ENCODE results near the gene PEX14.
"Not testable (repeated sequence)": the region's sequence is repeated elsewhere in the genome, so short reads cannot be mapped to it uniquely, and the experiment has no call there.

The PEX14 gene

GRCh38 chr1:10495952-10496351 is 21.2 kb downstream of the PEX14 start:
- DNase-seq, result peak; percentile 67

DNA sequence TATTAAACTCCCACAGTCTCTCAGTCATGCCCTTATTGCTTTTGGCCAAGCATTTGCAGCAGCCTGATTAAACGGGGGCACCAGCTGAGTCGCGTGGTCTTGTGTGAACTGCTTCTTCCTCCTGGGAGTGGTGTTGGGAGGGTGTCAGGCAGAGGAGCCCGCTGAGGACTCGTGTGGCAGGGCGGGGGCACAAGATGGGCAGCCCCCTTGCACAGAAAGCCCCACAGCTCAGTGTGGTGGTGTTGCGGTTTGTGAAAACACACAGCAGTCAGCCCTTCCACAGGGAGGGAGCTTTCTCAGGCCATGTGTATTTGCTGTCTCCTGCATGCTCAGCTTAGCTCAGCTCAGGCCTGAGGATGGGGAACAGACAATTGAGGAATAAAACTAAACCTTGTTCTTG is 22.4 kb downstream of the PEX14 start:
- no peak for DNase-seq

GRCh38 chr1:10498231-10498630 is 23.5 kb downstream of the PEX14 start:
- DNase-seq, result no peak

DNA sequence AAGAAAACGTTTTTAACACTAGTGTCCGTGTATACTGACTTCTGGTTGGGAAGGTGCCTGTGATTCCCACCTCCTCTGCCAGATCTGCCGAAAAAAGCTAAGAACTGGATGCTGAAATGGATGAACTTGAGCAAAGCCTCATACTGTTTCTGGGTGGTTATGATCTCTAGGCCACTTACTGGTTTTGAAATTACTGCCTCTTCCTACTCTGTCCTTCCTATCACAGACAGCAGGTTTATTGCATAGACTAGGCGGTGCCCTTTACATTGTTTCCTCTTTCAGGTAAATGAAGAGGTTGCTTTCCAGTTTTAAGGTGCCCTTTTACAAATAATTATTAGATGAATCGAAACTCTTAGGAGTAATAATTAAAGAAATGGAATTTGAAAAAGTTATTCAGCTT is 27.5 kb downstream of the PEX14 start:
- no peak for DNase-seq

GRCh38 chr1:10504249-10504648 is 29.5 kb downstream of the PEX14 start:
- DNase-seq, result peak; percentile 62

GRCh38 chr1:10506046-10506676 is 31.4 kb downstream of the PEX14 start:
- DNase-seq, result not testable (repeated sequence)

- DNase-seq, result no peak
These were observed 31.9 kb downstream of the PEX14 start for GRCh38 chr1:10506677-10507047.

DNA sequence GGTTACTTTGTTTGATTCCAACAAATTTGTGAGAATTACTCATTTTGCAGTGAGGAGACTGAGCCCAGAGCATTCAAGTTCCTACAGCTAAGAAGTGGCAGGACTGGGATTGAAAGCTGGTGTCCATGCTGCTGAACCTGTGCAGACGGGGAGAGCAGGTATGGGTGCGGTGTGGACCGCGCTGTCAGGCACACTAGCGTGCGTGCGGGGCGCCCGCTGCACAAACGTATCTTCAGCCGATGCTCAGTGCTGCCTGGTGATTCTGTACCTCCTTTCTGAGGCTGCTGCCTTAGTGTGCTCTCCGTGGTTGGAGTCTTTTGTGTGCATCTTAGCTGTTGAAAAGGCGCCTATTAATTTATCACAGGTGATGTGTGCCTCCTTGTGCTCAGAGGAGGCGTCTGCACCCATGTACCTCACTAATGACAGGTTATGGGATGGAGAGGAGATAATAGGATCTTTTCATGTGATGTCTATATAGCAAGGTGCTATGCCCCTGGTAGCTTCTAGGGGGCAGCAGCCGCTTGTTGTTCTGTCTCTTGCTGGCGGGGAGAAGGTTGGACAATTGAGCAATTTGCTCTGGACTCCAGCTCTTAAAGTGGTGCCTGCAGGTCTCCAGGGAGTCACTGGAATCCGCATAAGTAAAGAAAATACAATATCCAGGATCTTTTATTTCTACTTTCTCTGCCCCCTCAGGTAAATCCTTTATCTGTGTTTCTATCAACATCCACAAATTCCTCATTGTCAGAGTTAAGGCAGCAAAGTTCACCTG is 32.5 kb downstream of the PEX14 start:
- DNase-seq, result peak; percentile 85

- DNase-seq, result peak; percentile 92
These were observed 33.8 kb downstream of the PEX14 start for GRCh38 chr1:10508511-10508951.

- no peak for DNase-seq
These were observed 35.2 kb downstream of the PEX14 start for GRCh38 chr1:10509809-10510509.

DNA sequence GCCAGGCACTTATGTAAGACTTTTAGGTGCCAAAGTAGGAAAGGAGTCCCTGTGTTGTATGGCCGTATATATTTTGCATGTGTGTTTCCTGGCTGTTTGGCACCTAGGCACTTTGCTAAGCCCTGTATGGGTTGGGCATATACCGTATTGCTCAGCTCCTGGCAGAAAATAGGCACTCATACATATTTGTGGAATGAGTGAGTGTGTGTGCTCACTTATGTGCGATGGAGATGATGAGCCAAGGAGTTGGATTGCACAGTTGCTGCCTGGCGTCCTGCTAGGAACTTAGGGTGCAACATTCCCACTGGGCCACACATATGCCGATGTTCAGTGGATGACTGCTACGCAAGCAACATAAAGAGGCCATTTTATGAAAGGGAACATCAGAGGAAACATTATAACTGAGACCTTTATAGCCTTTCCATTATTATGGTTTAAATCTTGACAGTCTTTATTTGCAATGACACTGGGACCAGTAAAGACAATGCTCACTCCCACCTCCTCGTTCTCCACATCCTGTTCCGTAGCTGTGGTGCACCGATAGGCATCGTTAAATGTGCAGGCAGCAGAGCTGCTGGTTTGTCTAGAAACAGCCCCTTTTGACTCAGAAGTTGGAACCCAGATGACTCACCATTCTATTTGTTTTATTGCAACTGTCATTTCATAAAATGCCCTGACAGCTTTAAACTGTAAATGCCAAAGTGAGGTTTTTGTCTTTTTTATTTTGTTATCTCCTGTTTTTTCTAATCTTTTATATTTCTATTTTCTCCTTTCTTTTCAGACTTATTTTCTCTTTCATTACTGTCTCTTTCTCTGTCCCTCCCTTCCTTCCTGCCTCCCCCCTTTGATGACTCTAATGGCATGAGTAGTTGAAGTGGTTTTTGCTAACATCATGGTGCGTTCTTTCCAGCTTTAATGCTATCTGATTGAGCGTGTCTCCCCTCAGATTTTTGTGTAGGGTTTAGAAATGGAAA is 36.1 kb downstream of the PEX14 start:
- DNase-seq, result peak; percentile 89

DNA sequence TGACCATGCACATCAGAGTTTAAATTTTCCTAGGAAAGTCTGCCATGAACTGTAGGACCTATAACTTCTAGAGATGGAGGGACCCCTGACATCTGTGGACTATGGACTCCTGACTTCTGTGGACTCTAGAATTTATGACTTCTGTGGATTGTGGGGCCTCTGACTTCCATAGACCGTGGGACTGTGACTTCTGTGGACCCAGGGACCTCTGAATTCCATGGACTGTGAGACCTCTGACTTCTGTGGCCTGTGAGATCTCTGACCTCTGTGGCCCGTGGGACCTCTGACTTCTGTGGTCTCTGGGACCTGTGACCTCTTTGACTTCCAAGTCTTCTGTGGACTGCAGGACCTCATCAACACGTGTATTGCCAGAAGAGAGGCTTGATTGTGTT is 36.7 kb downstream of the PEX14 start:
- DNase-seq, result no peak

DNA sequence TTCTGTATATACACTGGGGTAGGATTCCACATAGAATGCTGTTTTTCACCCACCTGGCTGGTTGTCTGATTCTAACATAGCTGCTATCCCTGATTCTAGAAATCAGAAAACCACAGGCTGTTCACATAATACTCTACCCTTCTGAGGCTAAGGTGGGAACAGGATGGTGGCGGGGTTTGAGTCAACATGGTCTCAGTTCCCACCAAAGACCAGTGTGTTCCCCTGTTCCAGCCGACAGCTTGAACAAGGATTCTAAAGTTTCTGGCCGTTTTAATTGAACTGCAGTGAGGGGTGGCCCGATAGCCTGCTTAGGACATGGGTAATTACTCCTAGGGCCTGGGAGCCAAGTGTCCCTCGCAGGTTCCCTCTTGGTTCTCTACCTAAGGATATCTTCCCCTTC is 38.4 kb downstream of the PEX14 start:
- no peak for DNase-seq

- no peak for DNase-seq
These were observed 39.9 kb downstream of the PEX14 start for GRCh38 chr1:10514490-10515235.

- DNase-seq, result no peak
These were observed 40.7 kb downstream of the PEX14 start for GRCh38 chr1:10515301-10515975.

GRCh38 chr1:10515976-10516750 is 41.4 kb downstream of the PEX14 start:
- no peak for DNase-seq

DNA sequence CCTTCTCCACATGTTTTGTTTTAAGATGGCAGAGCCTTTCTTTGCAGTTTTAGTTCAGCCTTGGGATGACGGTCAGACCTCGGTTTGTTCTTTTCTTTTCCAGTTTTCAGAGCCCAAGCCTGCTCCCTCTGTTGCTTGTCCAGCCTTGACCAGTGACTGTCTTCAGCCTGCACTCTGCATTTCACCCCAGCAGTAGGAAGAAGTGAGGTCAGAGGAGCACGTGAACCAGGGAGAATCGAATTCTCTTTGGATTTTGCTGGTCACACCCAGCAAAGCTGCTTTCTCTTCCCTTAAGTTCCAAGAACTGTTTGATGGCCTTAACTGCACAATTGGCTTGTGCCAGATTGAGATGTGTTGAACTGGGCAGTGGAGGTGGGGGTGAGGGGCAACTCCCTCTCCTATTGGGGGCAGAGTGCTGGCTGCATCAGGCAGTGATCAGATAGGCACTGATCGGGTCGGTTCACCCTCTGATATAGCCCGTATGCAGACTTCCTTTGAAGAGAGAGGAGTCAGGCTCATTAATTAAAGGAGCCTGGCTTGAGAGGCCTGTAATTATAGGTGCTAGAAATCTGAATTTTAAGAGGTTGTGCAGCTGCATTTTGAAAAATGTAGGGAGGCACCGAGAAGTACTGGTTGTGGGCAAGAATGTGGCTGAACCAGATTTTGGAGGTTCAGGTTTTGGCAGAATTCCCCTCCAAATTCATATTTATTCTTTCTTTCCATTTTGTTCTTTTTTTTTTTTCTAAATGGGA is 42.4 kb downstream of the PEX14 start:
- no peak for DNase-seq

GRCh38 chr1:10517677-10517982 is 42.9 kb downstream of the PEX14 start:
- no peak for DNase-seq

- peak; percentile 79 for DNase-seq
These were observed 44.3 kb downstream of the PEX14 start for GRCh38 chr1:10519016-10519417.

GRCh38 chr1:10520497-10520896 is 45.7 kb downstream of the PEX14 start:
- no peak for DNase-seq
